Endothelial cell of umbilical vein (primary cell): ENCODE data around the gene EN2. TPM values are rescaled to one million over a fixed set of nuclear protein-coding genes. Genes with fewer than 3 reads are reported as not detected.

ENCODE experiments used
- BruUV-seq: library from RNA; stranded (reverse); fragments of 400-500 nt; replicated peaks from 2 replicates; lab custom pipeline; 2021; lab: Mats Ljungman, UMichigan
- CTCF ChIA-PET: fragments of 300-600, 350-600 bp; sonication (Branson Sonifier 250); formaldehyde crosslinking; loops from one replicate; lab custom pipeline; 2021; ENCODE audit warnings: antibody characterized with exemption, inconsistent platforms; lab: Charles Lee
- POLR2A ChIA-PET: fragments of 300-600, 350-600 bp; sonication (Branson Sonifier 250); formaldehyde crosslinking; loops from one replicate; lab custom pipeline; 2021; ENCODE audit warnings: antibody characterized with exemption, inconsistent platforms; lab: Charles Lee
- DNase-seq: peaks from one replicate; pipeline ENCODE4 v3.0.0-alpha.2; 2011; ENCODE audit warnings: low read depth, low spot score
- FAIRE-seq: peaks from 2 replicates; lab custom pipeline; 2011; peaks lifted over from hg19 to GRCh38; lab: Jason Lieb, UNC
- H2AFZ ChIP-seq: 2 replicates; pipeline ENCODE4 v1.6.0; 2012; ENCODE audit warnings: low read depth, low read length, control low read depth, inconsistent platforms
- H3K27ac ChIP-seq: 2 replicates; pipeline ENCODE4 v1.5.1; 2011; ENCODE audit warnings: low read depth, mild to moderate bottlenecking, control low read depth, low read length, moderate library complexity; ENCODE audit not compliant: insufficient read depth
- H3K27me3 ChIP-seq, 2 experiments: 2 replicates each; pipeline versions ENCODE4 v1.6.0 to v1.6.1; 2011; ENCODE audit warnings: low read length in 2 of 2, mixed read lengths in 1 of 2; ENCODE audit not compliant: control insufficient read depth in 2 of 2, insufficient read depth in 2 of 2
- H3K36me3 ChIP-seq, 2 experiments: 2 replicates in 1 of 2; 3 replicates in 1 of 2; pipeline ENCODE4 v1.5.1; 2011; ENCODE audit warnings: low read length in 2 of 2, mild to moderate bottlenecking in 1 of 2, moderate library complexity in 1 of 2; ENCODE audit not compliant: control insufficient read depth in 2 of 2, insufficient read depth in 2 of 2; ENCODE audit errors: extremely low read depth in 1 of 2
- H3K4me1 ChIP-seq: 3 replicates; pipeline ENCODE4 v1.5.1; 2011; ENCODE audit warnings: mild to moderate bottlenecking, low read length; ENCODE audit not compliant: control insufficient read depth, insufficient read depth; ENCODE audit errors: extremely low read depth
- H3K4me2 ChIP-seq: 2 replicates; pipeline ENCODE4 v1.6.1; 2011; ENCODE audit warnings: low read length, control low read depth, mixed read lengths; ENCODE audit not compliant: insufficient read depth
- H3K4me3 ChIP-seq, 3 experiments: fragments of 200-600 bp in 1 of 3; sonication (generic), shearing (Covaris generic) in 1 of 3; replicated peaks in 1 of 3; 2 replicates each; pipeline ENCODE4 v1.5.1; 2011 to 2016; ENCODE audit warnings: control low read depth in 3 of 3, low read length in 3 of 3, mild to moderate bottlenecking in 2 of 3, inconsistent platforms in 1 of 3, low read depth in 1 of 3, moderate library complexity in 1 of 3; ENCODE audit not compliant: insufficient read depth in 1 of 3
- H3K79me2 ChIP-seq: 2 replicates; pipeline ENCODE4 v1.6.0; 2012; ENCODE audit warnings: low read length, inconsistent platforms; ENCODE audit not compliant: control insufficient read depth, insufficient read depth
- H3K9ac ChIP-seq: replicated peaks from 2 replicates; pipeline ENCODE3; 2011; ENCODE audit warnings: low read length, control low read depth; ENCODE audit not compliant: insufficient read depth; ENCODE audit errors: extremely low read depth
- H3K9me1 ChIP-seq: replicated peaks from 3 replicates; pipeline ENCODE4 v1.6.0; 2011; ENCODE audit warnings: mild to moderate bottlenecking, low read length; ENCODE audit not compliant: control insufficient read depth, insufficient read depth; ENCODE audit errors: extremely low read depth
- H3K9me3 ChIP-seq: replicated peaks from 2 replicates; pipeline ENCODE4 v1.5.1; 2012; ENCODE audit warnings: low read length, inconsistent platforms; ENCODE audit not compliant: control insufficient read depth, insufficient read depth
- H4K20me1 ChIP-seq: replicated peaks from 2 replicates; pipeline ENCODE3; 2011; ENCODE audit warnings: mild to moderate bottlenecking, low read length; ENCODE audit not compliant: control insufficient read depth, insufficient read depth; ENCODE audit errors: extremely low read depth
- EZH2 ChIP-seq: IDR thresholded peaks from 2 replicates; pipeline ENCODE4 v1.6.1; 2012; ENCODE audit warnings: borderline replicate concordance, low read depth, mild to moderate bottlenecking, moderate library complexity, low read length, inconsistent platforms; ENCODE audit not compliant: severe bottlenecking
- FOS ChIP-seq: IDR thresholded peaks from 2 replicates; pipeline ENCODE4 v1.6.1; 2011; ENCODE audit warnings: mild to moderate bottlenecking, low read length, moderate library complexity, borderline replicate concordance; ENCODE audit not compliant: insufficient read depth
- GATA2 ChIP-seq: IDR thresholded peaks from 2 replicates; pipeline ENCODE4 v1.7.0; 2011; ENCODE audit warnings: low read depth, mild to moderate bottlenecking, moderate library complexity, mixed read lengths, low read length; ENCODE audit not compliant: insufficient read length, insufficient read depth
- JUN ChIP-seq: IDR thresholded peaks from 2 replicates; pipeline ENCODE4 v1.6.1; 2011; ENCODE audit warnings: borderline replicate concordance, low read depth; ENCODE audit not compliant: insufficient read length, insufficient read depth
- MYC ChIP-seq: IDR thresholded peaks from one replicate; pipeline ENCODE4 v1.6.1; 2011; ENCODE audit warnings: mild to moderate bottlenecking, low read depth, low read length
- POLR2A ChIP-seq: IDR thresholded peaks from 2 replicates; pipeline ENCODE4 v1.6.1; 2012; ENCODE audit warnings: low read depth, mild to moderate bottlenecking, control low read depth, low read length
- POLR2AphosphoS5 ChIP-seq: IDR thresholded peaks from 2 replicates; pipeline ENCODE4 v1.6.1; 2012; ENCODE audit warnings: low read depth, mild to moderate bottlenecking, control low read depth, low read length, moderate library complexity; ENCODE audit not compliant: insufficient read depth
- dilution Hi-C: fragments of 300-500 bp; cut with MboI; formaldehyde crosslinking; loops from one replicate; pipeline ENCODE4 v1.15.0; 2019; ENCODE audit warnings: low sequenced_read_pairs; ENCODE audit not compliant: extremely low pct_ligation_motif_present
- intact Hi-C: fragments of 100-400 bp; cut with micrococcal nuclease; formaldehyde crosslinking; loops from one replicate; pipeline ENCODE4 v1.10.0; 2022
- polyA plus RNA-seq, 4 experiments: library from polyadenylated mRNA; depleted of rRNA in 3 of 4; stranded (reverse) in 3 of 4; unstranded in 1 of 4; fragments of >200 nt; gene quantifications; 2 replicates each; pipeline versions ENCODE4 v1.2.1 to v1.2.3, GENCODE V29; 2011 to 2012; ENCODE audit warnings: missing spikeins in 1 of 4
- total RNA-seq: library from RNA; stranded (reverse); gene quantifications from 2 replicates; pipeline ENCODE4 v1.2.3, GENCODE V29; 2021
- TF ChIP-seq, protein P1 (sequence below): IDR thresholded peaks from 2 replicates; pipeline ENCODE4 v1.6.1; 2011; ENCODE audit not compliant: insufficient read depth, insufficient read length
- TF ChIP-seq, protein P2 (sequence below), 2 donors: IDR thresholded peaks; 1 replicate in 1 of 2; 2 replicates in 1 of 2; pipeline ENCODE4 v1.5.1; 2011; ENCODE audit warnings: low read length in 2 of 2, mild to moderate bottlenecking in 2 of 2, moderate library complexity in 2 of 2, control low read depth in 1 of 2, inconsistent platforms in 1 of 2, low read depth in 1 of 2; ENCODE audit not compliant: insufficient read depth in 1 of 2; ENCODE audit errors: extremely low read depth in 1 of 2

EN2 gene
- total and polyA plus RNA-seq, 2 donors (not counting 3 experiments of a cell fraction or from before 2014, with no cell fraction given), result not detected

DNA sequence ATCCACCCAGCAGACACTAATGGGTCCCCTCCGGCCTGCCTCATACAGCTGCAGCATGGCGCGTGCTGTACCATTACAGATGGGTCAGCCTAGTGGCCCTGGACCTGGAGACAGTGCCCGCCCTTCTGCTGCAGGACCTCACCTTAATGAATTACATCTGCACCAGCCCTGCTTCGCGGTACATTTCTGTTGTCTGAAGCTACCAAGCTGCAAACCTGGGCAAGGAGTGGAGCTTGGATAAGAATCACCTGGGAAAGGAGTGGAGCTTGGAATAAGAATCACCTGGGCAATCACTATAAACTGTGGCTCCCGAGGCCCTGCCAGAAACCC lies 33.0 kb upstream of the EN2 start:
- no peak for FAIRE-seq
- no peak overlapping the region for H3K9ac ChIP-seq
- H3K27me3 ChIP-seq, result no peaks in the 10 kb centered on the region
- no TSS peak for BruUV-seq
- ChIA-PET POLR2A (no interaction called here), CTCF (interaction anchor here (1.9 kb wide), 1 partner anchor 11 kb away, joined by 4 read pairs; no protein-coding TSS in a partner anchor)
- no peak overlapping the region for H3K4me3 ChIP-seq
- intact Hi-C loops (no loop called here), dilution Hi-C loops (no loop called here)
- H3K36me3 ChIP-seq, result no peaks in the 10 kb centered on the region
- TF ChIP-seq GATA2, result no peak
- TF ChIP-seq JUN, result no peak
- TF ChIP-seq MYC, result no peak
- TF ChIP-seq POLR2A, result no peak
- no peak for TF ChIP-seq EZH2
- TF ChIP-seq POLR2AphosphoS5, result no peak
- TF ChIP-seq, protein P1, sequence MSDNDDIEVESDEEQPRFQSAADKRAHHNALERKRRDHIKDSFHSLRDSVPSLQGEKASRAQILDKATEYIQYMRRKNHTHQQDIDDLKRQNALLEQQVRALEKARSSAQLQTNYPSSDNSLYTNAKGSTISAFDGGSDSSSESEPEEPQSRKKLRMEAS, result no peak
- no peaks in the 10 kb centered on the region for H3K9me1 ChIP-seq
- DNase-seq, result no peak
- no peaks in the 10 kb centered on the region for H3K4me1 ChIP-seq
- H3K79me2 ChIP-seq, result no peaks in the 10 kb centered on the region
- no peak overlapping the region for H3K4me2 ChIP-seq
- H2AFZ ChIP-seq, result no peak overlapping the region
- H4K20me1 ChIP-seq, result no peaks in the 10 kb centered on the region
- H3K9me3 ChIP-seq, result no peaks in the 10 kb centered on the region
- no peak overlapping the region for H3K27ac ChIP-seq

DNA sequence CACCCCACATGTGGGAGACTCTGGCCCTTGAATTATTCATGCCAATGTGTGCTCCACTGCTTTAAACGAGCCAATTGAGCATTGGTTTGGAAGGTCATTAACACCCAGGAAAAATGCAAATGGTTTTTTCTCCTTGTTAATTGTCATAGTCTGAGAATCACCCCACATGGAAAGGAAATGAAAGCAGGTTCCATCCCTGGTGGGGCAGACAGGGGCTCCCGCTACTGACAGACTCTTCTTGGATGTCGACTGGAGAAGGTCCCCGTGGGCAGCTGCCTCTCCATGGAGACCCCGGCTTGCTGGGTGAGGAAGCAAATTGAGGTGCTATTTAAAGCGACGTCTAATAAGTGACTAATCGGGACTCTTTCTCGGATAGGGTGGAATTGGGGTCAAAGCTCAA lies 32.0 kb upstream of the EN2 start:
- H3K9me3 ChIP-seq, result no peaks in the 10 kb centered on the region
- no peak for DNase-seq
- H3K4me2 ChIP-seq, result no peak overlapping the region
- H3K27me3 ChIP-seq, result no peaks in the 10 kb centered on the region
- H4K20me1 ChIP-seq, result no peaks in the 10 kb centered on the region
- H2AFZ ChIP-seq, result no peak overlapping the region
- no peaks in the 10 kb centered on the region for H3K9me1 ChIP-seq
- FAIRE-seq, result no peak
- H3K9ac ChIP-seq, result no peak overlapping the region
- H3K36me3 ChIP-seq, result no peaks in the 10 kb centered on the region
- ChIA-PET POLR2A (no interaction called here), CTCF (interaction anchor here (1.9 kb wide), 1 partner anchor 12 kb away, joined by 4 read pairs; no protein-coding TSS in a partner anchor)
- no peak overlapping the region for H3K27ac ChIP-seq
- H3K79me2 ChIP-seq, result no peaks in the 10 kb centered on the region
- H3K4me3 ChIP-seq, result no peak overlapping the region
- intact Hi-C loops, result no loop called here
- BruUV-seq, result no TSS peak
- dilution Hi-C loops, result no loop called here
- TF ChIP-seq POLR2AphosphoS5 (no peak), MYC (no peak), POLR2A (no peak), GATA2 (no peak), FOS (no peak), EZH2 (no peak), JUN (no peak)
- TF ChIP-seq, protein P1, result no peak
- TF ChIP-seq, protein P2, sequence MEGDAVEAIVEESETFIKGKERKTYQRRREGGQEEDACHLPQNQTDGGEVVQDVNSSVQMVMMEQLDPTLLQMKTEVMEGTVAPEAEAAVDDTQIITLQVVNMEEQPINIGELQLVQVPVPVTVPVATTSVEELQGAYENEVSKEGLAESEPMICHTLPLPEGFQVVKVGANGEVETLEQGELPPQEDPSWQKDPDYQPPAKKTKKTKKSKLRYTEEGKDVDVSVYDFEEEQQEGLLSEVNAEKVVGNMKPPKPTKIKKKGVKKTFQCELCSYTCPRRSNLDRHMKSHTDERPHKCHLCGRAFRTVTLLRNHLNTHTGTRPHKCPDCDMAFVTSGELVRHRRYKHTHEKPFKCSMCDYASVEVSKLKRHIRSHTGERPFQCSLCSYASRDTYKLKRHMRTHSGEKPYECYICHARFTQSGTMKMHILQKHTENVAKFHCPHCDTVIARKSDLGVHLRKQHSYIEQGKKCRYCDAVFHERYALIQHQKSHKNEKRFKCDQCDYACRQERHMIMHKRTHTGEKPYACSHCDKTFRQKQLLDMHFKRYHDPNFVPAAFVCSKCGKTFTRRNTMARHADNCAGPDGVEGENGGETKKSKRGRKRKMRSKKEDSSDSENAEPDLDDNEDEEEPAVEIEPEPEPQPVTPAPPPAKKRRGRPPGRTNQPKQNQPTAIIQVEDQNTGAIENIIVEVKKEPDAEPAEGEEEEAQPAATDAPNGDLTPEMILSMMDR (IDR thresholded peaks at IDR 0.05; ENCODE audit: extremely low read depth in 1 of 2, insufficient read depth in 1 of 2, low read depth in 1 of 2, low read length in 2 of 2), result no peak
- no peaks in the 10 kb centered on the region for H3K4me1 ChIP-seq
